ENCODE data around the gene PTPRE.

The PTPRE gene

DNA sequence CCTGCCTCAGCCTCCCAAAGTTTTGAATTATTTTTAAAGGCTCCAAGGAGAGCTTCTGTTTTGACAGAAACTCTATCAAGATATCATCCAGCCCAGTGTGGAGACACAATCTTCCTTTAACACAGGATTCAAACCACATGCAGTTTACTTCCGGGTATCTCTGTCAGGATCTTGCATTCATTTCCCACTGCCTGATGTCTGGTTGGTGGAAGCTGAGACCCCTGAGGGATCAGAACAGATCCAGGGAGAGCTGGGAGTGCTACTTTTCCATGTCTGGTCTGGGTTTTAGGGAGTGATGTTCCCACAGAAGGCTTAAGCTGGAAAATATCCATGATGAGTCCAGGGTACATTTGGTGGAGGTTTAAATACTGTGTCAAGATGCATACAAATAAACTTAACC is 16.7 kb downstream of the PTPRE start:
- H3K4me1 ChIP-seq (ENCODE audit: insufficient read depth, low read length, poor library complexity, severe bottlenecking): peaks cover 38% of the 10 kb centered on the region
- H3K36me3 ChIP-seq (ENCODE audit: insufficient read depth, low read length): no peaks in the 10 kb centered on the region
- no peak for TF ChIP-seq EZH2phosphoT487 (IDR thresholded peaks at IDR 0.05; ENCODE audit: borderline replicate concordance)
- TF ChIP-seq, protein P1, sequence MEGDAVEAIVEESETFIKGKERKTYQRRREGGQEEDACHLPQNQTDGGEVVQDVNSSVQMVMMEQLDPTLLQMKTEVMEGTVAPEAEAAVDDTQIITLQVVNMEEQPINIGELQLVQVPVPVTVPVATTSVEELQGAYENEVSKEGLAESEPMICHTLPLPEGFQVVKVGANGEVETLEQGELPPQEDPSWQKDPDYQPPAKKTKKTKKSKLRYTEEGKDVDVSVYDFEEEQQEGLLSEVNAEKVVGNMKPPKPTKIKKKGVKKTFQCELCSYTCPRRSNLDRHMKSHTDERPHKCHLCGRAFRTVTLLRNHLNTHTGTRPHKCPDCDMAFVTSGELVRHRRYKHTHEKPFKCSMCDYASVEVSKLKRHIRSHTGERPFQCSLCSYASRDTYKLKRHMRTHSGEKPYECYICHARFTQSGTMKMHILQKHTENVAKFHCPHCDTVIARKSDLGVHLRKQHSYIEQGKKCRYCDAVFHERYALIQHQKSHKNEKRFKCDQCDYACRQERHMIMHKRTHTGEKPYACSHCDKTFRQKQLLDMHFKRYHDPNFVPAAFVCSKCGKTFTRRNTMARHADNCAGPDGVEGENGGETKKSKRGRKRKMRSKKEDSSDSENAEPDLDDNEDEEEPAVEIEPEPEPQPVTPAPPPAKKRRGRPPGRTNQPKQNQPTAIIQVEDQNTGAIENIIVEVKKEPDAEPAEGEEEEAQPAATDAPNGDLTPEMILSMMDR (conservative IDR thresholded peaks at IDR 0.05; ENCODE audit: low read length): no peak
- no peaks in the 10 kb centered on the region for H4K20me1 ChIP-seq (ENCODE audit: insufficient read depth, low read length, poor library complexity, severe bottlenecking)
- no peak overlapping the region for H3K4me3 ChIP-seq (ENCODE audit: low read length, poor library complexity, severe bottlenecking)
- H2AFZ ChIP-seq (ENCODE audit: low read length): no peak overlapping the region
- H3K9me2 ChIP-seq (replicated peaks; ENCODE audit: low read depth, low read length): no peaks in the 10 kb centered on the region
- no peak overlapping the region for H3K4me2 ChIP-seq (ENCODE audit: low read depth, low read length, poor library complexity, severe bottlenecking)
- H3F3A ChIP-seq (ENCODE audit: low read depth): no peaks in the 10 kb centered on the region
- H3K79me2 ChIP-seq (ENCODE audit: insufficient read depth, low read length): no peaks in the 10 kb centered on the region
- H3K9me3 ChIP-seq (ENCODE audit: insufficient read depth, low read depth, low read length): no peaks in the 10 kb centered on the region
- no peaks in the 10 kb centered on the region for H3K27me3 ChIP-seq (ENCODE audit: insufficient read depth, low read length, poor library complexity, severe bottlenecking)
- no peak overlapping the region for H3K9ac ChIP-seq (ENCODE audit: low read depth, low read length, poor library complexity, severe bottlenecking)

DNA sequence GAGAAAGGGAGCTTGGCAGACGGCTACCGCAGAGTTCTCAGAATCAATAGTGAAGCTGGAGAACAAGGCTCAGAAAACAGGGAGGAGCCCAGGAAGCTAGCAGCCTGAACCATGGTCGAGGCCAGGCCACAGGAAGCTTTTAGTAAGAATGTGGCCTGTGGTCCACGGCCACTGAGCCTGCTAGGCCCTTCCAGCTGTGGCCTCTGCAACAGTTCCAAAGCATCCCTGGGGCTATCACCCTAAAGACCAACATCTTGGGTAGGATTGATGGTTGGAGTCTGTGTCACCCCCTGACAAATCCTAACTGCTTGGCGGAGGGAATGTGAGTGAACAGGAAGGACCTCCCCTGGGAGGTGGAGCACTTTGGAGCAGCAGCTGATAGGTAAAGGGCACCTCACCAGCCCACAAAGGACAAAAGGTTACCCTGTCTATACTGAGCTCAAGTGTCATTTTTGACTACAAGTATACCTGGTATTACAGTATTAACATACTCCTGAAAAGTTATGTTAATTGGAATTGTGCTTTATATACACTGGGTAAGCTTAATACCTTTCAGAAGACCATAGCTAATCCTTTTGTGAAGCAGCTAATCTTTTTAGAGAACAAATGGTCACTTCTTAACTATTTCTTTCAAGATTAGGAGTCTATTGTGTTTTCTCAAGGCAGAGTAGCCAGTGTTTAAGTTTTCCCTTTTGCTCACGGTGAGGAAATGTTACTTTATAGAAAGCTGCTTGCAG is 18.7 kb downstream of the PTPRE start:
- Histone ChIP-seq H3K79me2 (ENCODE audit: insufficient read depth, low read length) (no peaks in the 10 kb centered on the region), H3K4me1 (ENCODE audit: insufficient read depth, low read length, poor library complexity, severe bottlenecking) (peaks cover 20% of the 10 kb centered on the region), H3K27me3 (ENCODE audit: insufficient read depth, low read length, poor library complexity, severe bottlenecking) (no peaks in the 10 kb centered on the region), H3F3A (ENCODE audit: low read depth) (no peaks in the 10 kb centered on the region), H3K9ac (ENCODE audit: low read depth, low read length, poor library complexity, severe bottlenecking) (no peak overlapping the region), H3K9me2 (replicated peaks; ENCODE audit: low read depth, low read length) (no peaks in the 10 kb centered on the region), H3K4me2 (ENCODE audit: low read depth, low read length, poor library complexity, severe bottlenecking) (peak overlapping the region; percentile 29), H3K36me3 (ENCODE audit: insufficient read depth, low read length) (no peaks in the 10 kb centered on the region), H3K4me3 (ENCODE audit: low read length, poor library complexity, severe bottlenecking) (no peak overlapping the region), H4K20me1 (ENCODE audit: insufficient read depth, low read length, poor library complexity, severe bottlenecking) (no peaks in the 10 kb centered on the region), H2AFZ (ENCODE audit: low read length) (no peak overlapping the region), H3K9me3 (ENCODE audit: insufficient read depth, low read depth, low read length) (no peaks in the 10 kb centered on the region)
- TF ChIP-seq, protein P1 (conservative IDR thresholded peaks at IDR 0.05; ENCODE audit: low read length): no peak
- no peak for TF ChIP-seq EZH2phosphoT487 (IDR thresholded peaks at IDR 0.05; ENCODE audit: borderline replicate concordance)

DNA sequence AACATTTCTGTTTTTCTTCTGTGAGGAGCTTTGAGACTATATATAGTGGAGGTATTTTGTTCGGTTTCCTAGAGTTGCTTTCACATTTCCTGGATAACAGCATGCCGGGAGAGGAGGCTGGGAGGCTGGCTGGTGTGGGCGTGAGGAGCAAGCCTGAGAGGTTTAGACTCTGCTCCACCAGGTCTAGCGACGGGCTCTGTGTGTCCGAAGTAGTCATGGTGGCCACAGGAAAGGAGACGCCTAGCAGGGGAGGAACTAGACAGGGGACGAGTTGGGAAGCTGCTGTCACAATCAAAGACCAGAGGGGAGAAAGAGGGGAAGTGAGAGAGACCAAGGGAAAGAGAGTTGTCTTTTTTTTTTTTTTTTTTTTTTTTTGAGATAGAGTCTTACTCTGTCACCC is 19.6 kb downstream of the PTPRE start:
- Histone ChIP-seq H3K9ac (ENCODE audit: low read depth, low read length, poor library complexity, severe bottlenecking) (no peak overlapping the region), H3K4me2 (ENCODE audit: low read depth, low read length, poor library complexity, severe bottlenecking) (no peak overlapping the region), H3K9me2 (replicated peaks; ENCODE audit: low read depth, low read length) (no peaks in the 10 kb centered on the region), H3K4me3 (ENCODE audit: low read length, poor library complexity, severe bottlenecking) (no peak overlapping the region), H4K20me1 (ENCODE audit: insufficient read depth, low read length, poor library complexity, severe bottlenecking) (no peaks in the 10 kb centered on the region), H3K4me1 (ENCODE audit: insufficient read depth, low read length, poor library complexity, severe bottlenecking) (peaks cover 13% of the 10 kb centered on the region), H3K36me3 (ENCODE audit: insufficient read depth, low read length) (no peaks in the 10 kb centered on the region), H3F3A (ENCODE audit: low read depth) (no peaks in the 10 kb centered on the region), H2AFZ (ENCODE audit: low read length) (no peak overlapping the region), H3K27me3 (ENCODE audit: insufficient read depth, low read length, poor library complexity, severe bottlenecking) (no peaks in the 10 kb centered on the region), H3K79me2 (ENCODE audit: insufficient read depth, low read length) (no peaks in the 10 kb centered on the region), H3K9me3 (ENCODE audit: insufficient read depth, low read depth, low read length) (no peaks in the 10 kb centered on the region)
- TF ChIP-seq EZH2phosphoT487 (IDR thresholded peaks at IDR 0.05; ENCODE audit: borderline replicate concordance): no peak
- TF ChIP-seq, protein P1 (conservative IDR thresholded peaks at IDR 0.05; ENCODE audit: low read length): no peak

Data from Loucy (cell line).